HUES64 (cell line): ENCODE measurements around the gene MINDY2.
"Not testable (repeated sequence)": the region's sequence is repeated elsewhere in the genome, so short reads cannot be mapped to it uniquely, and the experiment has no call there.

Experiments used
- H3K27ac ChIP-seq: 2 replicates; pipeline ENCODE4 v1.7.0; 2013; ENCODE audit warnings: low read depth, low read length, inconsistent platforms
- H3K27me3 ChIP-seq: 2 replicates; pipeline ENCODE4 v1.6.1; 2013; ENCODE audit warnings: mild to moderate bottlenecking, low read length; ENCODE audit not compliant: insufficient read depth
- H3K36me3 ChIP-seq: 2 replicates; pipeline ENCODE4 v1.6.1; 2013; ENCODE audit warnings: mild to moderate bottlenecking, low read length; ENCODE audit not compliant: insufficient read depth
- H3K4me1 ChIP-seq: 2 replicates; pipeline ENCODE4 v1.6.1; 2013; ENCODE audit warnings: mild to moderate bottlenecking, low read length, moderate library complexity; ENCODE audit not compliant: insufficient read depth
- H3K4me3 ChIP-seq: 2 replicates; pipeline ENCODE4 v1.5.1; 2013; ENCODE audit warnings: mild to moderate bottlenecking, low read length, moderate library complexity
- H3K9ac ChIP-seq: 2 replicates; pipeline ENCODE4 v1.6.1; 2013; ENCODE audit warnings: mild to moderate bottlenecking, low read depth, low read length
- H3K9me3 ChIP-seq: 2 replicates; pipeline ENCODE4 v1.6.1; 2013; ENCODE audit warnings: low read depth, low read length; ENCODE audit not compliant: insufficient read depth
- WGBS: fragments of 150-250, 120-280 bp; methylation state at CpG from one replicate; pipeline ENCODE4 v1.1.7; 2013; ENCODE audit warnings: missing lambda C conversion rate; 5-methylcytosine and 5-hydroxymethylcytosine counted together

MINDY2 gene

DNA sequence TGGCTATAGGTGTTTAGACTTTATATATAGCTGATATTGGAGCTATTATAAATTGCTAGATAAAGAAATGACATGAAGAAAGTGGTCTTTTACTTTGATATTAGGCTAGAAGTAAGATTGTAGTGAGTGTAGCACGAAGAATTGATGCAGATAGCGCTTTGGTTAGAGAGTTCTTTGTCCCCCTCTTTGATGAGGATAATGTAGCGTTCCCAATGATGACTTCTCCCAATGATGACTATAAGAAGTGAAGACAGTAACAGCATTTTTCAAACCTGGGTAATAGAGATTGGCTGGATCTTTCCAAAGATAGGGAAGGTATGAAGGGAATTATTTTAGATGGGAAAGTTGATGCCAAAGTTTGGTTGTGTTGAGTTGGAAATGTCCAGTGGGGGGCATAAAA lies 4.3 kb downstream of the MINDY2 start:
- Histone ChIP-seq H3K27me3 (no peaks in the 10 kb centered on the region), H3K9ac (no peak overlapping the region), H3K4me3 (no peak overlapping the region), H3K4me1 (peaks cover 10% of the 10 kb centered on the region; the same call in 1 of the 2 replicates), H3K27ac (no peak overlapping the region), H3K36me3 (no peaks in the 10 kb centered on the region), H3K9me3 (no peaks in the 10 kb centered on the region)
- WGBS = 98% methylated on average over 3 of the region's 3 CpGs

DNA sequence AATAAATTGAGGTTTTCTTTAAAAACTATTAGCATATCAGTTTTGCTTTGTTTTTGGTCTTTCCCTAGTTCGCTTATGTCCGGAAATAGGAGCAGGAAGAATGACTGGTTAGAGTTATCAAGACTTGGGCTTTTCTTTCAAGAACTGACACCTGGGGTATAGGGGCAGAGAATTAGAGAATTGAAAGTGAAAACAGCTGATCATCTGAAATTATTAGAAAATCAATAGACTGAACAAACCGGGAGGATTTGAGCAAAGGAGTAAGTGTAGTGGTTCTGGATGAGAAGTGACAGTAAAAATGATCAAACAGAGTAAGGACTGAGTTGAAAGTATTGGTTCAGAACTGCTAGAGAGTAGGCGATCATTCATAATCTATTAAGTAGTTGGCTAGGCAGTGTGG lies 6.0 kb downstream of the MINDY2 start:
- Histone ChIP-seq H3K27me3 (no peaks in the 10 kb centered on the region), H3K4me1 (peaks cover 10% of the 10 kb centered on the region; the same call in 1 of the 2 replicates), H3K27ac (no peak overlapping the region), H3K9me3 (no peaks in the 10 kb centered on the region), H3K9ac (no peak overlapping the region), H3K36me3 (no peaks in the 10 kb centered on the region), H3K4me3 (no peak overlapping the region)
- WGBS = 96% methylated on average over 4 of the region's 4 CpGs

DNA sequence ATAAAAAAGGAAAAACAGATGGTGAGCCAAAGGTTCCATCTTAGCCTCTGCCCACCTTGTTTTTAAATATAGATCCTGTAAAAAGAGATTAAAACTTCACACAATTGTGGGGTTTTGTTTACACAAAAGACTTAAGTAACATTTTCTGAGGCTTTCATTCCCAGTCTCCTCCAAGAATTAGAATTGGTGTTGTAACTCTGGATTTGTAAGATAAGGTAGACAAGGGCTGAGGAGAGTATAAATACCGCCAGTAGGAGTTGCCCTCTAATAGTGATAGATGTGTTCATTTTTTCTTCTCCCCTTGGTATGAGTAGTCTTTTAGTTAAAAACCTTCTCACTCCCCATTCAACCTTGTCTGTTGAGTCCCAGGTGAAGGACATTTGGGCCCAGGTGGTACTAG lies 8.5 kb downstream of the MINDY2 start:
- no peak overlapping the region for H3K9ac ChIP-seq
- no peaks in the 10 kb centered on the region for H3K9me3 ChIP-seq
- H3K4me3 ChIP-seq = no peak overlapping the region
- H3K4me1 ChIP-seq = no peaks in the 10 kb centered on the region
- H3K27ac ChIP-seq = no peak overlapping the region
- no peaks in the 10 kb centered on the region for H3K36me3 ChIP-seq
- WGBS = 86% methylated on average over 1 of the region's 1 CpG
- no peaks in the 10 kb centered on the region for H3K27me3 ChIP-seq

DNA sequence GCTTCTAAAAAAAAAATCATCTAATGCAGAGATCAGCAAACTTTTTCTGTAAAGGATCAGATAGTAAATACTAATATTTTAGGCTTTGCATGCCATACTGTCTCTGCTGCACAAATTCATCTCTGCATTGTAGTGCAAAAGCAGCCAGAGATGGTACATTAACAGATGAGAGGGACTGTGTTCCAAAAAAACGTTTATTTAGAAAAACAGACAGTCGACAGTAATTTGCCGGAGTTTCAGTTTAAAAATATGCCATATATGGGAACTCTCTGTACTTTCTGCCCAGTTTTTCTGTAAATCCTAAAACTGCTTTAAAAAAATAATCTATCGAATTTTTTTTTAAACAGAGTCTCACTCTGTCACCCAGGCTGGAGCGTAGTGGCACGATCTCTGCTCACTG lies 14.3 kb downstream of the MINDY2 start:
- Histone ChIP-seq H3K9me3 (no peaks in the 10 kb centered on the region), H3K4me3 (no peak overlapping the region), H3K27me3 (no peaks in the 10 kb centered on the region), H3K9ac (no peak overlapping the region), H3K36me3 (0 out of 2 replicates have a peak, but pooled peaks cover 7% of the 10 kb centered on the region), H3K4me1 (no peaks in the 10 kb centered on the region), H3K27ac (no peak overlapping the region)
- 94% methylated on average over 6 of the region's 6 CpGs for WGBS

DNA sequence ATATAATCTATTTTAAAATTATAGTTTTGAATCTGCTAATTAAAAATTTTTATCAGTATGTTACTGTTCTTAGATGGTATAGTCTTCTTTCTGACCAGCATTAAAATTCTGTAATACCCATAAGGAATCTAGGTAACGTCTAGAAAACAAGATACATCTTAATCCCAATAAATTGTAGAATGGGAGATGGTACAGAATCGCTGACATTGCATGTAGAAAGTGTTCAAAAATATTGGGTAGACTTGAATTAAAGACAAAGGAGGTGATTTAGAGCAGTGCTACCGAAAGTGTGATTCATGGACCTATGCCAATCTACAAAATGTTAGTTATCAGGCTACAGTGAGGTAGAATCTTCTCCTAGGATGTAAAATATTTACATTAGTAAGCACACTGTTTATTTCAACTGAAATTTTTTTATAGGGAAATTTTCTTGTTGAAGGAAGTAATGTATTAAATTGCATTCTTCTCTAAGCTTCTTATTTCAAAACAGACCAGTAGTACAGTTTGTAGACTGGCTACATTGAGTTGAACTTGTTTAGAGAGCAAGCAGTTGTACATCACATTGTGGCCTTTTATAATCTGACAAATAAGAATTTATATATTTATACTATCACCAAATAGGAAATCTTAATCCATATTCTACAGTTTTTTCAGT lies 17.1 kb downstream of the MINDY2 start:
- WGBS = 96% methylated on average over 2 of the region's 3 CpGs
- no peak overlapping the region for H3K9ac ChIP-seq
- H3K4me3 ChIP-seq = no peak overlapping the region
- no peaks in the 10 kb centered on the region for H3K4me1 ChIP-seq
- 0 out of 2 replicates have a peak, but pooled peaks cover 7% of the 10 kb centered on the region for H3K36me3 ChIP-seq
- H3K27me3 ChIP-seq = no peaks in the 10 kb centered on the region
- H3K9me3 ChIP-seq = no peaks in the 10 kb centered on the region
- no peak overlapping the region for H3K27ac ChIP-seq

DNA sequence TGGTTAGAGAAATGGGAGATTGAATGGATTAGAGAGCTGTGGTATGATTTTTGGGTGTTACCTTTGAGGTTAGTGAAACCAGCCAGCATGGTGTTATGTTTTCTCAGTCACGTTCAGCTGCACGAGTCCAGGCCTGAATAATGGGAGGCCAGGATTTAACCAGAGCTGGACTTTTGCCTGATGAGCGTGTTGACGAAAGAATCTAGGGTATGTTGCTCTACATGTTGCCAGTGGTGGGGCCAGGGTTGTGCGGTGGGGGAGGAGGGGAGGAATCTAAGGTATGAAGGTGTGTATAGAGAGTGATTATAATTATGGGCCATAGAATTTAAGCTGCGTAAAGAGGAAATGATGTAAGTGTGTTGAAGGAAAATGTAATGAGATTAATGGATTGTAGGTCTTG lies 22.8 kb downstream of the MINDY2 start:
- no peaks in the 10 kb centered on the region for H3K36me3 ChIP-seq
- H3K27ac ChIP-seq = no peak overlapping the region
- H3K9ac ChIP-seq = no peak overlapping the region
- 0 out of 2 replicates have a peak, but pooled peaks cover 3% of the 10 kb centered on the region for H3K4me1 ChIP-seq
- H3K4me3 ChIP-seq = no peak overlapping the region
- 95% methylated on average over 6 of the region's 6 CpGs for WGBS
- no peaks in the 10 kb centered on the region for H3K27me3 ChIP-seq
- H3K9me3 ChIP-seq = no peaks in the 10 kb centered on the region

DNA sequence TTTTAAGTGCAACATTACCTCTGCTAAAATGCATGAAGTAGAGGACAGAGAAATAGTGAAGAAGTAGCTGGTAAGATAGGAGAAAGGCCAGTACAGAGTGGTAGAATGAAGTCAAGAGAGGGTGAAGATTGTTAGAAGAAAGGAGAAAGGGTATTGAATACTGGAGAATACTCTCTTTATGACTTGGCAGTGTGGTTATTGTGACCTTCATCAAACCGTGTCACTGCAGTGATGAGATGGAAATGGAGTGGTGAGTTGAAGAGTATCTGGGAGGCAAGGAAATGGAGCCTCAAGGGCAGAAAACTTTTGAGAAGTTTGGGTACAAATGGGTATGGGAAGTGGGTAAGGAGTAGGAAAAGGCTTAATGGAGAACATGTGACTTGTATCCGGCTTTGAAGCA lies 24.7 kb downstream of the MINDY2 start:
- H3K9me3 ChIP-seq = no peaks in the 10 kb centered on the region
- H3K4me1 ChIP-seq = 0 out of 2 replicates have a peak, but pooled peaks cover 3% of the 10 kb centered on the region
- H3K9ac ChIP-seq = no peak overlapping the region
- H3K27me3 ChIP-seq = no peaks in the 10 kb centered on the region
- no peak overlapping the region for H3K27ac ChIP-seq
- H3K4me3 ChIP-seq = no peak overlapping the region
- WGBS = 89% methylated on average over 2 of the region's 2 CpGs
- H3K36me3 ChIP-seq = no peaks in the 10 kb centered on the region

DNA sequence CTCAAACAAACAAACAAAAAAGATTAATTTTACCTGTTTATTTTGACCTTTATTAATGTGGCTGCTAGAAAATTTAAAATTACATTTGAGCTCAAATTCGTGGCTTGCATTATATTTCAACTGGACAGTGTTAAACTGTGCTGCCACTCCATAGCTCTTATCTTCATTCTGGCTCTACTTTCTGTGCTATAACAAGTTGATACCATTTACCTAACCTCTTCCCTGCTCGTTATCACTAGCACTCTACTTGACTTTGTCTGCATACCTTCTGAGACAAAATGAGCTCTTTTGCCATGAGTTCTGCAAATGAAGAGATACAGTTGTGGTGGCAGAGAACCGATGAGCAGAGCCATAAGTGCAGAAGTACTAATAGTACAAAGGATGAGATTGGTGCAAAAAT lies 26.4 kb downstream of the MINDY2 start:
- 92% methylated on average over 3 of the region's 3 CpGs for WGBS
- no peaks in the 10 kb centered on the region for H3K9me3 ChIP-seq
- no peaks in the 10 kb centered on the region for H3K27me3 ChIP-seq
- H3K4me1 ChIP-seq = 0 out of 2 replicates have a peak, but pooled peaks cover 3% of the 10 kb centered on the region
- no peak overlapping the region for H3K27ac ChIP-seq
- H3K4me3 ChIP-seq = no peak overlapping the region
- H3K9ac ChIP-seq = no peak overlapping the region
- H3K36me3 ChIP-seq = peaks cover 2% of the 10 kb centered on the region

DNA sequence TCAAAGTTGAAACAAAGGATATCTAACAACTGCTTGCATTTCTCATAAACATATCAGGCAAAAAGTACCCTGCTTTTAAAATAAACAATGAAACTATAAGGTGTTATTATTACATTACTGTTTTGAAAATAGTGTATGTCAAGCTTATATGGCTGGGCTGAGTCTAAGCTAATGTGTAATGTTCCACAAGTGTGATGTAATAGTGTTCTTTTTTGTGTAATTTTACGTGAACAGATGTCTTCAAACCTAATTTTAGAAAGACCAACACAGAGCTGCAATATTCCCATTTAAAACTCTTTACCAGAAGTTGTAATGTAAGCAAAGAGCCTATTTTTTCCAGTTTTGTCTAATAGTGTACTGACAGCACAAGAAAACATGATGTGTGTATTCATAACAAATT lies 34.0 kb downstream of the MINDY2 start:
- peaks cover 10% of the 10 kb centered on the region for H3K36me3 ChIP-seq
- no peaks in the 10 kb centered on the region for H3K4me1 ChIP-seq
- H3K9ac ChIP-seq = no peak overlapping the region
- H3K9me3 ChIP-seq = no peaks in the 10 kb centered on the region
- no peak overlapping the region for H3K4me3 ChIP-seq
- H3K27ac ChIP-seq = no peak overlapping the region
- no CpG with 5 or more reads among the region's 1 CpG for WGBS
- H3K27me3 ChIP-seq = no peaks in the 10 kb centered on the region

DNA sequence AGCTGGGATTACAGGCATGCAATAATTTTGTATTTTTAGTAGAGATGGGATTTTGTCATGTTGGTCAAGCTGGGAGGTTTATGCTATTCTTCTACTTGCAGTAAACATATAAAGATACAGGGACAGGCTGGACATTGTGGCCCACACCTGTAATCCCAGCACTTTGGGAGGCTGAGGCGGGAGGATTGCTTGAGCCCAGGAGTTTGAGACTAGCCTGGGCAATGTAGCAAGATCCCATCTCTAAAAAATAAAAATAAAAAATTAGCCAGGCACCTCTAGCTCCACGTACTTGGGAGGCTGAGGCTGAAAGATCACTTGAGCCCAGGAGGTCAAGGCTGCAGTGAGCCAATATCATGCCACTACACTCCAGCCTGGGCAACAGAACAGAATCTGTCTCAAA lies 52.2 kb downstream of the MINDY2 start:
- not testable (repeated sequence) for H3K27ac ChIP-seq, H3K9me3 ChIP-seq, H3K9ac ChIP-seq, H3K4me1 ChIP-seq, H3K4me3 ChIP-seq, H3K27me3 ChIP-seq
- H3K36me3 ChIP-seq = peaks cover 19% of the 10 kb centered on the region
- 97% methylated on average over 2 of the region's 2 CpGs for WGBS

DNA sequence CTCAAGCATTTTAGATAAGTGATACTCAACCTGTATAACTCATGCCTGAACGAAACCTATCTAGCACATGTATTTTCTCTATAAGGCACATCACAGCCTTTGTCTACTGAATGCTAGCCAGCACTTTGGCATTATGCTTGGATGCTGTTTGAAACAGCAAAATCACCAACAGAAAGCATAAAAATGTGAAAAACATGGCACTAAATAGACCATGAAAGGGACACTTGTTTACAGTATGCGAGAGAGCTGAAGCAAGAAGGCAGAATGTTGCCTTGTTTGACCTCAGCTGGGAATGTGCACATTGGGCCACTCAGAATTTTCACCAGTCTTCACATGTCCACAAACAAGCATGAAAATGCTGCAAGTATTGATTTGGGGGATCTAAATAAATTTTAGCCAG lies 59.5 kb downstream of the MINDY2 start:
- 90% methylated on average over 2 of the region's 2 CpGs for WGBS
- Histone ChIP-seq H3K27me3 (no peaks in the 10 kb centered on the region), H3K9me3 (no peaks in the 10 kb centered on the region), H3K4me3 (no peak overlapping the region), H3K36me3 (peaks cover 13% of the 10 kb centered on the region), H3K9ac (no peak overlapping the region), H3K27ac (no peak overlapping the region), H3K4me1 (peaks cover 27% of the 10 kb centered on the region)
